ENCODE data around the gene DUSP1.
"Not testable (repeated sequence)": the region's sequence is repeated elsewhere in the genome, so short reads cannot be mapped to it uniquely, and the experiment has no call there.

Gene DUSP1

GRCh38 chr5:172770675-172771438 is at the start of gene DUSP1:
DUSP1 (minus strand) TSS chr5:172771195; CDS start chr5:172770952, 243 bp downstream.
- peaks cover 78% of the 10 kb centered on the region for H3K4me1 Mint-ChIP-seq (ENCODE audit: low read depth)

GRCh38 chr5:172820046-172820767 is 49.2 kb upstream of the DUSP1 start:
- Mint-ChIP-seq H3K4me3 (no peak overlapping the region), H3K27me3 (no peaks in the 10 kb centered on the region), H3K27ac (no peak overlapping the region), H3K36me3 (ENCODE audit: low read depth) (no peaks in the 10 kb centered on the region), H3K4me1 (ENCODE audit: low read depth) (peaks cover 16% of the 10 kb centered on the region), H3K9me3 (peaks cover 4% of the 10 kb centered on the region)

More at GRCh38 chr5:172770675-172771438, at the start of gene DUSP1:
- Mint-ChIP-seq H3K4me3 (peak within 1 kb of the TSS; percentile 86), H3K27me3 (no peaks in the 10 kb centered on the region), H3K9me3 (no peaks in the 10 kb centered on the region), H3K36me3 (ENCODE audit: low read depth) (peaks cover 29% of the 10 kb centered on the region), H3K27ac (peak within 1 kb of the TSS; percentile 93)

GRCh38 chr5:172819569-172819968 is 48.6 kb upstream of the DUSP1 start:
- Mint-ChIP-seq H3K4me1 (ENCODE audit: low read depth) (peaks cover 16% of the 10 kb centered on the region), H3K4me3 (no peak overlapping the region), H3K27me3 (no peaks in the 10 kb centered on the region), H3K27ac (no peak overlapping the region), H3K9me3 (peaks cover 4% of the 10 kb centered on the region), H3K36me3 (ENCODE audit: low read depth) (no peaks in the 10 kb centered on the region)

- H3K4me1 Mint-ChIP-seq (ENCODE audit: low read depth), result peaks cover 16% of the 10 kb centered on the region
- no peak overlapping the region for H3K4me3 Mint-ChIP-seq
- H3K27me3 Mint-ChIP-seq, result no peaks in the 10 kb centered on the region
- H3K27ac Mint-ChIP-seq, result no peak overlapping the region
- H3K9me3 Mint-ChIP-seq, result peaks cover 4% of the 10 kb centered on the region
- no peaks in the 10 kb centered on the region for H3K36me3 Mint-ChIP-seq (ENCODE audit: low read depth)
Observed at GRCh38 chr5:172818081-172818480, 47.1 kb upstream of the DUSP1 start.

- H3K9me3 Mint-ChIP-seq, result peaks cover 4% of the 10 kb centered on the region
- H3K27ac Mint-ChIP-seq, result no peak overlapping the region
- H3K4me1 Mint-ChIP-seq (ENCODE audit: low read depth), result peaks cover 16% of the 10 kb centered on the region
- no peak overlapping the region for H3K4me3 Mint-ChIP-seq
- H3K36me3 Mint-ChIP-seq (ENCODE audit: low read depth), result no peaks in the 10 kb centered on the region
- H3K27me3 Mint-ChIP-seq, result no peaks in the 10 kb centered on the region
Observed at GRCh38 chr5:172817664-172818063, 46.7 kb upstream of the DUSP1 start.

GRCh38 chr5:172816925-172817562 is 46.0 kb upstream of the DUSP1 start:
- H3K27me3 Mint-ChIP-seq, result no peaks in the 10 kb centered on the region
- H3K27ac Mint-ChIP-seq, result no peak overlapping the region
- H3K4me3 Mint-ChIP-seq, result no peak overlapping the region
- H3K4me1 Mint-ChIP-seq (ENCODE audit: low read depth), result peaks cover 16% of the 10 kb centered on the region
- H3K36me3 Mint-ChIP-seq (ENCODE audit: low read depth), result no peaks in the 10 kb centered on the region
- peaks cover 4% of the 10 kb centered on the region for H3K9me3 Mint-ChIP-seq

GRCh38 chr5:172815631-172816030 is 44.6 kb upstream of the DUSP1 start:
- Mint-ChIP-seq H3K9me3 (peaks cover 4% of the 10 kb centered on the region), H3K27ac (peak overlapping the region; percentile 3), H3K4me3 (no peak overlapping the region), H3K27me3 (no peaks in the 10 kb centered on the region), H3K36me3 (ENCODE audit: low read depth) (no peaks in the 10 kb centered on the region), H3K4me1 (ENCODE audit: low read depth) (peaks cover 19% of the 10 kb centered on the region)

GRCh38 chr5:172810996-172811395 is 40.0 kb upstream of the DUSP1 start:
- H3K36me3 Mint-ChIP-seq (ENCODE audit: low read depth); H3K9me3 Mint-ChIP-seq; H3K4me3 Mint-ChIP-seq; H3K27ac Mint-ChIP-seq; H3K27me3 Mint-ChIP-seq: not testable (repeated sequence)
- H3K4me1 Mint-ChIP-seq (ENCODE audit: low read depth), result peaks cover 24% of the 10 kb centered on the region

- H3K27me3 Mint-ChIP-seq, result no peaks in the 10 kb centered on the region
- no peak overlapping the region for H3K27ac Mint-ChIP-seq
- H3K36me3 Mint-ChIP-seq (ENCODE audit: low read depth), result no peaks in the 10 kb centered on the region
- peaks cover 24% of the 10 kb centered on the region for H3K4me1 Mint-ChIP-seq (ENCODE audit: low read depth)
- no peaks in the 10 kb centered on the region for H3K9me3 Mint-ChIP-seq
- H3K4me3 Mint-ChIP-seq, result no peak overlapping the region
Observed at GRCh38 chr5:172809774-172810173, 38.8 kb upstream of the DUSP1 start.

- Mint-ChIP-seq H3K36me3 (ENCODE audit: low read depth) (no peaks in the 10 kb centered on the region), H3K4me3 (peak overlapping the region; percentile 56), H3K9me3 (no peaks in the 10 kb centered on the region), H3K27me3 (no peaks in the 10 kb centered on the region), H3K27ac (peak overlapping the region; percentile 89), H3K4me1 (ENCODE audit: low read depth) (peaks cover 24% of the 10 kb centered on the region)
Observed at GRCh38 chr5:172807766-172808311, 36.8 kb upstream of the DUSP1 start.

- no peaks in the 10 kb centered on the region for H3K9me3 Mint-ChIP-seq
- peaks cover 24% of the 10 kb centered on the region for H3K4me1 Mint-ChIP-seq (ENCODE audit: low read depth)
- H3K4me3 Mint-ChIP-seq, result peak overlapping the region; percentile 56
- no peaks in the 10 kb centered on the region for H3K36me3 Mint-ChIP-seq (ENCODE audit: low read depth)
- no peaks in the 10 kb centered on the region for H3K27me3 Mint-ChIP-seq
- peak overlapping the region; percentile 89 for H3K27ac Mint-ChIP-seq
Observed at GRCh38 chr5:172806897-172807672, 36.1 kb upstream of the DUSP1 start.

GRCh38 chr5:172805736-172806255 is 34.8 kb upstream of the DUSP1 start:
- no peaks in the 10 kb centered on the region for H3K27me3 Mint-ChIP-seq
- peaks cover 21% of the 10 kb centered on the region for H3K4me1 Mint-ChIP-seq (ENCODE audit: low read depth)
- H3K4me3 Mint-ChIP-seq, result no peak overlapping the region
- H3K36me3 Mint-ChIP-seq (ENCODE audit: low read depth), result no peaks in the 10 kb centered on the region
- no peaks in the 10 kb centered on the region for H3K9me3 Mint-ChIP-seq
- no peak overlapping the region for H3K27ac Mint-ChIP-seq

GRCh38 chr5:172805018-172805683 is 34.2 kb upstream of the DUSP1 start:
- Mint-ChIP-seq H3K27ac (no peak overlapping the region), H3K36me3 (ENCODE audit: low read depth) (no peaks in the 10 kb centered on the region), H3K27me3 (no peaks in the 10 kb centered on the region)

More at GRCh38 chr5:172805018-172805683, 34.2 kb upstream of the DUSP1 start:
- H3K4me3 Mint-ChIP-seq, result no peak overlapping the region
- H3K4me1 Mint-ChIP-seq (ENCODE audit: low read depth), result peaks cover 21% of the 10 kb centered on the region
- no peaks in the 10 kb centered on the region for H3K9me3 Mint-ChIP-seq

All from stimulated activated naive CD8-positive, alpha-beta T cell treated with anti-CD3 and anti-CD28 coated beads, Interleukin-15, Interleukin-2, amounts not matched to agents 100 ng/mL and 50 ng/mL, for 24 hours (primary cell).